Prostate gland (tissue), 2 donors: ENCODE results near the gene GIMAP5. TPM values are rescaled to one million over a fixed set of nuclear protein-coding genes. Genes with fewer than 3 reads are reported as not detected.

Experiments
- DNase-seq: peaks from one replicate; pipeline ENCODE4 v3.0.0-alpha.2; 2019; ENCODE audit warnings: low spot score
- H3K27ac ChIP-seq, 2 donors: fragments of 200-600 bp; sonication (generic); 2 replicates each; pipeline ENCODE4 v1.5.1; 2017 to 2019
- H3K27me3 ChIP-seq: fragments of 200-600 bp; sonication (generic); replicated peaks from 2 replicates; pipeline ENCODE4 v1.5.1; 2019; ENCODE audit not compliant: insufficient read depth
- H3K36me3 ChIP-seq, 2 donors: fragments of 200-600 bp; sonication (generic); 1 replicate in 1 of 2; 2 replicates in 1 of 2; pipeline versions ENCODE4 v1.5.1 to v1.8.1; 2017 to 2019
- H3K4me1 ChIP-seq: fragments of 200-600 bp; sonication (generic); replicated peaks from 2 replicates; pipeline ENCODE4 v1.5.1; 2019
- H3K4me3 ChIP-seq, 2 donors: fragments of 200-600 bp; sonication (generic); 2 replicates each; pipeline ENCODE4 v1.5.1; 2017 to 2019
- H3K9me3 ChIP-seq: fragments of 200-600 bp; sonication (generic); 2 replicates; pipeline ENCODE4 v1.5.1; 2017
- POLR2A ChIP-seq: fragments of 450-650 bp; IDR thresholded peaks from one replicate; pipeline ENCODE4 v1.6.1; 2016; ENCODE audit warnings: antibody characterized with exemption, mild to moderate bottlenecking
- POLR2AphosphoS5 ChIP-seq: sonication (generic); formaldehyde crosslinking; IDR thresholded peaks from one replicate; pipeline ENCODE4 v1.6.1; 2017; ENCODE audit warnings: antibody characterized with exemption
- WGBS: methylation state at CpG from one replicate; pipeline ENCODE4 v1.1.5; 2018; 5-methylcytosine and 5-hydroxymethylcytosine counted together
- intact Hi-C: fragments of 100-400 bp; cut with DNase I; formaldehyde crosslinking; loops from one replicate; pipeline ENCODE4 v1.14.2; 2022
- total RNA-seq, 2 donors: library from RNA; depleted of rRNA; stranded (reverse); fragments of >200 nt; gene quantifications; one replicate each; pipeline ENCODE4 v1.1.0, GENCODE V29; 2016
- TF ChIP-seq, protein P1 (sequence below), 4 experiments: fragments of 200-600 bp in 2 of 4; fragments of 450-650 bp in 2 of 4; sonication (generic) in 2 of 4; IDR thresholded peaks; 1 replicate in 3 of 4; 2 replicates in 1 of 4; pipeline ENCODE4 v1.5.1; 2016 to 2019; ENCODE audit warnings: antibody characterized with exemption in 4 of 4, mild to moderate bottlenecking in 2 of 4, moderate library complexity in 2 of 4

Gene GIMAP5
- total RNA-seq, 2 donors from 2014 or later: 11.1 to 15.1 TPM

DNA sequence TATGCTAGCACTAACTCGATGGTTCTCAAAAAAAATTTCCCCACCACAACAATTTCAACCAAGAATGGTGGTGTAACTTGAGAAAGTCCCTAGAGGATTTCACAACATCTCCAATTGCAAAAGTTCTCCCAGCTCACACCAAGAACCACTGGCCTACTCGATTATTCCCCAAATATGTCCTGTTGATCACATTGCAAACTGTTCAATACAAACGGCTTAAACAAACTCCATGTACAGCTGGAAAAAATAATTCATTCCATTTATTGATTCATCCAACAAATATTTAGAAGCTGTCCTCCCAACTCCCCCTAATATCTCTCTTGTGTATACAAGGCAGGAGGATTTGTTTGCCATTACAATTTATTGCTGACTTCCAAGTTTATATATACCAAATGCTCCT lies 43.9 kb downstream of the GIMAP5 start:
- intact Hi-C loops: no loop called here
- Histone ChIP-seq H3K27me3 (no peaks in the 10 kb centered on the region), H3K27ac (no peak overlapping the region), H3K4me3 (no peak overlapping the region), H3K9me3 (no peaks in the 10 kb centered on the region), H3K36me3 (no peaks in the 10 kb centered on the region), H3K4me1 (no peaks in the 10 kb centered on the region)
- WGBS: 25% methylated on average over 3 of the region's 3 CpGs
- no peak for DNase-seq
- no peak for TF ChIP-seq POLR2AphosphoS5
- TF ChIP-seq POLR2A: no peak
- TF ChIP-seq, protein P1, sequence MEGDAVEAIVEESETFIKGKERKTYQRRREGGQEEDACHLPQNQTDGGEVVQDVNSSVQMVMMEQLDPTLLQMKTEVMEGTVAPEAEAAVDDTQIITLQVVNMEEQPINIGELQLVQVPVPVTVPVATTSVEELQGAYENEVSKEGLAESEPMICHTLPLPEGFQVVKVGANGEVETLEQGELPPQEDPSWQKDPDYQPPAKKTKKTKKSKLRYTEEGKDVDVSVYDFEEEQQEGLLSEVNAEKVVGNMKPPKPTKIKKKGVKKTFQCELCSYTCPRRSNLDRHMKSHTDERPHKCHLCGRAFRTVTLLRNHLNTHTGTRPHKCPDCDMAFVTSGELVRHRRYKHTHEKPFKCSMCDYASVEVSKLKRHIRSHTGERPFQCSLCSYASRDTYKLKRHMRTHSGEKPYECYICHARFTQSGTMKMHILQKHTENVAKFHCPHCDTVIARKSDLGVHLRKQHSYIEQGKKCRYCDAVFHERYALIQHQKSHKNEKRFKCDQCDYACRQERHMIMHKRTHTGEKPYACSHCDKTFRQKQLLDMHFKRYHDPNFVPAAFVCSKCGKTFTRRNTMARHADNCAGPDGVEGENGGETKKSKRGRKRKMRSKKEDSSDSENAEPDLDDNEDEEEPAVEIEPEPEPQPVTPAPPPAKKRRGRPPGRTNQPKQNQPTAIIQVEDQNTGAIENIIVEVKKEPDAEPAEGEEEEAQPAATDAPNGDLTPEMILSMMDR (IDR thresholded peaks at IDR 0.05): no peak

DNA sequence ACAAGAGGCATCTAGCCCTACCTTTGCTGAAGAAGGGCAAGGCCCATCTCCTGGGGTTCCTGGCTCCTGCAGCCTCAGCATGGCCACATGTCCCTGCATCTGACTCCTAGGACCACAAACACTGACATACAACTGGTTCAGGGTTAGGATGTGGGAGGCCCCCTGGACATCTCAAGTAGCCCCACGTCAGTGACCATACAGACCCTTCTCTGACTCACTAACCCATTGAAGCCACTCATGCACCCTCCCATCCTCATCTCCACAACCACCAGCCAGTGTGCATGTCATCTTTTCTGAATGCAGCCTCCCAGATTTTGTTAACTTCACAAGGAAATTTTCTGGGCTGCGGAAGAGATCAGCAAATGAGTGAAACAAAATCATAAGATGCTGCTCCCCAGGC lies 44.7 kb downstream of the GIMAP5 start:
- 98% methylated on average over 2 of the region's 2 CpGs for WGBS

DNA sequence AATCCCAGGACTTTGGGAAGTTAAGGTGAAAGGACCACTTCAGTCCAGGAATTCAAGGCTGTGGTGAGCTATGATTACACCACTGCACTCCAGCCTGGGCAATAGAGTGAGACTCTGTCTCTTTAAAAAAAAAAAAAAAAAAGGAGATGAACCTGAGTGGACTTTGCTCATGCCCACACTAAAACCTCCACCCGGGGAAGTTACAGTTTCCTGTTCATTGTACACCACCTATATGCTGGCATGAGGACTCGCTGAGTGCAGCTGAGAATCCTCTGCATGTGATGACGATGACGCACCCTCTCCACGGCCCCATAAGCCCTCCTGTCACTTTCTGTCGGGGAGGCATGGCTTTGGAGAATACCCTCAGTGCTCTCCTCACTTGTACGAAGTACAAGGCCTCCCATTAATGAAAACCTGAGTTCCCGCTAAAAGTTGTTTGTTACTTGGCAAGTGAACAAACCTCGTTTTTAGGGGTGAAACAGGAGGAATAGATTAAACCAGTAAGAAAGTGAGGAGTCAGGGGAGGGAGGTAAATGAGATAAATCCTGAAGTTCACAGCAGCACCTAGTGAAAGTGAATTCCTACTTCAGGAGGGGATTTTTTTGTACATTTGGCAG lies 47.0 kb downstream of the GIMAP5 start:
- TF ChIP-seq, protein P1 (IDR thresholded peaks at IDR 0.05): no peak
- TF ChIP-seq POLR2A: no peak
- no peak for TF ChIP-seq POLR2AphosphoS5
- no peaks in the 10 kb centered on the region for H3K4me1 ChIP-seq
- intact Hi-C loops: no loop called here
- H3K27ac ChIP-seq: no peak overlapping the region
- H3K36me3 ChIP-seq: no peaks in the 10 kb centered on the region
- WGBS: 50% methylated on average over 9 of the region's 9 CpGs
- H3K27me3 ChIP-seq: no peaks in the 10 kb centered on the region
- H3K9me3 ChIP-seq: no peaks in the 10 kb centered on the region
- H3K4me3 ChIP-seq: no peak overlapping the region
- no peak for DNase-seq

More for the DNA sequence above, 44.7 kb downstream of the GIMAP5 start:
- no peak for DNase-seq
- H3K27ac ChIP-seq: no peak overlapping the region
- TF ChIP-seq POLR2AphosphoS5 (no peak), POLR2A (no peak)
- TF ChIP-seq, protein P1 (IDR thresholded peaks at IDR 0.05): no peak
- intact Hi-C loops: no loop called here
- no peaks in the 10 kb centered on the region for H3K27me3 ChIP-seq
- H3K9me3 ChIP-seq: no peaks in the 10 kb centered on the region
- no peak overlapping the region for H3K4me3 ChIP-seq
- H3K4me1 ChIP-seq: no peaks in the 10 kb centered on the region
- H3K36me3 ChIP-seq: no peaks in the 10 kb centered on the region

DNA sequence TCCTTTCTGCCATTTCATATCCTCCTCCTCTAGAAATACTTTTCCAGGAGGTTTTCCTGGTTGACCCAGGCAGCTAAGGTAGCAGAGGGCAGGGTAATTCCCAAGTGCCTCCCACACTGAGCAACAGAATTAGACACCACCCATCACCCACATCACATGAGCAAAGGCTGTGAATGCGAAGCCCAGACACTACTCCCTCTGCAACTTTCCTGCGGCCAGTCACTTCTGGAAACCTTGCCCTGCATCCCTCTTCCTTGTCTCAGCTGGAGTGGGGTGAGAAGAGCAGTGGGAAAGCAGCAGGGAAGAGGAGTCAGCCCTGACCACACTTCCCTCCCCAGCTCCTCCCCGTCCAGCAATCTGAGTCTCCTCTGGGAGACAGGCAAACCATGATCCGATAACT lies 47.7 kb downstream of the GIMAP5 start:
- DNase-seq: no peak
- Histone ChIP-seq H3K27ac (no peak overlapping the region), H3K9me3 (no peaks in the 10 kb centered on the region), H3K27me3 (no peaks in the 10 kb centered on the region), H3K4me3 (no peak overlapping the region), H3K36me3 (no peaks in the 10 kb centered on the region), H3K4me1 (no peaks in the 10 kb centered on the region)
- TF ChIP-seq, protein P1 (IDR thresholded peaks at IDR 0.05): no peak
- TF ChIP-seq POLR2AphosphoS5 (no peak), POLR2A (no peak)
- intact Hi-C loops: no loop called here
- 95% methylated on average over 4 of the region's 4 CpGs for WGBS
